GM12864 (cell line): ENCODE data around the gene TRIM65.
A peak's percentile ranks its signal among the peaks of the same experiment; 100 is the strongest.

Source experiments
- DNase-seq: peaks from one replicate; pipeline ENCODE4 v3.0.0-alpha.2; 2011; ENCODE audit warnings: low read depth
- H3K4me3 ChIP-seq: 2 replicates; pipeline ENCODE4 v1.5.1; 2011; ENCODE audit warnings: mild to moderate bottlenecking, low read depth, low read length, control low read depth
- TF ChIP-seq, protein P1 (sequence below): IDR thresholded peaks from 2 replicates; pipeline ENCODE4 v1.5.1; 2011; ENCODE audit warnings: low read depth, mild to moderate bottlenecking, moderate library complexity, low read length, control low read depth, inconsistent platforms; ENCODE audit errors: missing control alignments

The TRIM65 gene

DNA sequence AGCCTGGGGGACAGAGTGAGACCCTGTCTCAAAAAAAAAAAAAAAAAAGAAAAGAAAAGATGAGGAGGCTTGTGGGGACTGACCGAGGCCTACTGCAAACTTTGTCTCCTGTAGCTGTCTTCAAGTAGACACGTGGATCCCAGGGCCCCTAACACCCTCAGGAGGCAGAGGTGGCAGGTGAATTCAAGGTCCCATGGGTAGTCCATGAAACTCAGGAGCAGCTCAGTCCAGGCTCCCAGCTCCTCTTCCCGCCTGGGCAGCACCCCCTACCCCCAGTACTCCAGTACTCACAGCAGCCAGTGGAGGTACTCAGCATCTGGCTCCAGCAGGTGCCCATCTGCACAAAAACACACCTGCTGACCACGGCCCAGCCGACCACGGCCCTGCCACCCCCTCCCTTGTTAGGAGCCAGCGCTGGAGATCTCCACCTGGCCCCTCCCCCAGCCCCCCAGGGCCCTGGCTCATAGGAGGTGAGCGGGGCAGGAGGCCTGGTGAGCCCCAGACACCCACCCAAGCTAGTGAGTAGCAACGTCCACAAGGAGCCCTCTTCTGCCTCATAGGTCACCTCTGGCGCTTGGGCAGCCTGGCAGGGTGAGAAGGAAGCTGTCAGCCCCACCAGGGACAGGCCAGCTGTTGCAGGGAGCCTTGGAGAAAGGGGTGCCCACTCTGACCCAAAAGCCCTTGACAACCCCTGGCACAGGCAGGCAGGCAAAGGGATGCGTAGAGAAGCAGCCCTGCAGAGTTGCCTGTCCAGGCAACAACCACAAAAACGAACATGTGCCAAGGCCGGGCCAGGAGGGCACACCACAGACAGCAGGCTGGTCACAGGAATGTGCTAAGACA lies 4.2 kb upstream of the TRIM65 start:
- no peak for DNase-seq
- no peak overlapping the region for H3K4me3 ChIP-seq
- TF ChIP-seq, protein P1, sequence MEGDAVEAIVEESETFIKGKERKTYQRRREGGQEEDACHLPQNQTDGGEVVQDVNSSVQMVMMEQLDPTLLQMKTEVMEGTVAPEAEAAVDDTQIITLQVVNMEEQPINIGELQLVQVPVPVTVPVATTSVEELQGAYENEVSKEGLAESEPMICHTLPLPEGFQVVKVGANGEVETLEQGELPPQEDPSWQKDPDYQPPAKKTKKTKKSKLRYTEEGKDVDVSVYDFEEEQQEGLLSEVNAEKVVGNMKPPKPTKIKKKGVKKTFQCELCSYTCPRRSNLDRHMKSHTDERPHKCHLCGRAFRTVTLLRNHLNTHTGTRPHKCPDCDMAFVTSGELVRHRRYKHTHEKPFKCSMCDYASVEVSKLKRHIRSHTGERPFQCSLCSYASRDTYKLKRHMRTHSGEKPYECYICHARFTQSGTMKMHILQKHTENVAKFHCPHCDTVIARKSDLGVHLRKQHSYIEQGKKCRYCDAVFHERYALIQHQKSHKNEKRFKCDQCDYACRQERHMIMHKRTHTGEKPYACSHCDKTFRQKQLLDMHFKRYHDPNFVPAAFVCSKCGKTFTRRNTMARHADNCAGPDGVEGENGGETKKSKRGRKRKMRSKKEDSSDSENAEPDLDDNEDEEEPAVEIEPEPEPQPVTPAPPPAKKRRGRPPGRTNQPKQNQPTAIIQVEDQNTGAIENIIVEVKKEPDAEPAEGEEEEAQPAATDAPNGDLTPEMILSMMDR, result no peak

DNA sequence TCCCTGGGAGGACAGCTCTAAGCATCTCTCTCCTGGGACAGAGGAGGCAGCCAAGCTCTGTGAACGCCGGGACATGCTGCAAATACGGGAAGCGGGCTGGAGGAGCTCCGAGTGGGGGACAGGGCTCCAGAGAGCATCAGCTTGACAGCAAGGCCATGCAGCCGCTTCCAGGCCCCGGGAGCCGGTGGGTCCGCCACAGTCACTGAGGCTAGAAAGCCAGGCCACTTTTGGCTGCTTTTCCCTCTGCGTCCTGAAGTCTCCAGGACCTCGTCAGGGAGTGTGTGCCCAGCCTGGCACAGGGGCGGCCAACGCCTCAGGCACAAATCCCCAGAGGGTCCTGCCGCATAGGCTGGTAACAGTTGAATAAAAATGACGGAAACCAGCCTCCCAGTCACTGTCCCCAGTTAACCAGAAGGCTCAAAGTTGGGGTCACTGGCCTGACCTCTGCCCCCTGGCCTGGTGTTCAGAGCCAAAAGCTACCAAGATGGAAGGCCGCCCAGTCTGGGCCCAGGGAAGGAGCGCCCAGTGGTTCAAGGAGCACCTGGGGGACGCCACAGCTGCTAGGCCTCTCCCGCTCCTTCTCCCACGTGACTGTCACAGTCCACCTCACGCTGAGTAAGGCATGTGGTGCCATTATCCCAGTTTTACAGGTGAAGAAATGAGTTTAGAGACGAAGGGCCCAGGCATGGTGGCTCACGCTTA lies 3.2 kb upstream of the TRIM65 start:
- TF ChIP-seq, protein P1, result no peak
- DNase-seq, result no peak
- H3K4me3 ChIP-seq, result no peak overlapping the region

DNA sequence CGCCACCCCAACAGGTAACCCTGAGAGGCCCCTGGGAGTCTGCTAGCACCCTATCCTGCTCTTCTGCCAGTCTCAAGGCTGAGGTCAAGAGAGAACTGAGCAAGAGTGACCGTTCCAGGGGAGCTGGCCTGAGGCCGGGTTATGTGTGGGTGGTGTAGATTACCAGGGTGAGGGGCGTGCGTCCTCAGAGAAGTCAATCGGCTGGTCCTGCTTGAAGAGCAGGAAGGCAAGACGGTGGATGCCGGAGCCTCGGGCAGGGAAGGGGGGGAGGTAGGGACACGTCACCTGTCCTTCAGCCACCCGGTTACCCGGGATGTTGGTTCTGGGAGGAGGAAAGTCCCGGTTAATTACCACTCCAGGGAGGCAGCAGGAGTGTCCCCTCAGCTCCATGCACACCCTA lies 2.6 kb upstream of the TRIM65 start:
- TF ChIP-seq, protein P1, result no peak
- no peak for DNase-seq

DNA sequence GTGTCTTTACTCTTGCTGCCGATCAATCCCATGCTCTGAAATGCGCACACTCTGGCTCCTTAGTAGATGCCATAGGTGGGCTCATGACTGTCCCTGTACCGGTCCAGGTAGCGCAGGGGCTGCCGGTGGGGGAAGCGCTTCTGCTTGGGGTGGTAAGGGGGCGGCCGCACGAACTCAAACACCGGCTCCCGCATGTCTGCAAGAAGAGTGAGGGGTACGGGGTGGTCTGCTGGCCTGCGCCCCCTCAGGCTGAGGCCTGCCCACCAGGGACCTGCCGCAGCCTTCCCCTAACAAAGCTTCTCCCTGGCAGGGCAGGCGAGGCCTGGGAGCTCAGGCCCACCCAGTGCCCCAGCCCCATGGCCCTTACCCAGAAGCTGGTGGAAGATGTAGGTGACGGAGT lies 2.0 kb upstream of the TRIM65 start:
- TF ChIP-seq, protein P1, result no peak
- no peak for DNase-seq

More for the DNA sequence above, 2.6 kb upstream of the TRIM65 start:
- no peak overlapping the region for H3K4me3 ChIP-seq

DNA sequence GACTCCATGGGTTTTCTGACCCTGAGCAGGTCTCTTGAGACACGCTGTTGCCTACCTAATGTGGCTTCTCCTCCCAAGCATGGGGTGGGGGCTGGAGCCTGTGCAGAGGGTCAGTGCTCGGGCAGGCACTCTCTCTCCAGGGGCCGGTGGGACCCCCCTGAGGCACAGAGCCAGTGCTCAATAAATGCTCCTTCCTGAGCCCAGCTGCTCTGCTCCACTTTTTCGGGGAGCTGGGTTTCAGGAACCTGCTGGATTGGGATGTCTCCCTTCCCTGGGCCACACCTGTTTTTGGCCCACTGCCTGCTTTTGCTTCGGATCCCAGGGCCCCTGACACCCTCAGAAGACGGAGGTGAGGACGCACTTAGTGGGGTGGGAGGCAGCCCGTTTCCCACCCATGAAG lies 1.3 kb upstream of the TRIM65 start:
- TF ChIP-seq, protein P1, result no peak
- no peak for DNase-seq

More for the DNA sequence above, 2.0 kb upstream of the TRIM65 start:
- H3K4me3 ChIP-seq, result no peak overlapping the region

DNA sequence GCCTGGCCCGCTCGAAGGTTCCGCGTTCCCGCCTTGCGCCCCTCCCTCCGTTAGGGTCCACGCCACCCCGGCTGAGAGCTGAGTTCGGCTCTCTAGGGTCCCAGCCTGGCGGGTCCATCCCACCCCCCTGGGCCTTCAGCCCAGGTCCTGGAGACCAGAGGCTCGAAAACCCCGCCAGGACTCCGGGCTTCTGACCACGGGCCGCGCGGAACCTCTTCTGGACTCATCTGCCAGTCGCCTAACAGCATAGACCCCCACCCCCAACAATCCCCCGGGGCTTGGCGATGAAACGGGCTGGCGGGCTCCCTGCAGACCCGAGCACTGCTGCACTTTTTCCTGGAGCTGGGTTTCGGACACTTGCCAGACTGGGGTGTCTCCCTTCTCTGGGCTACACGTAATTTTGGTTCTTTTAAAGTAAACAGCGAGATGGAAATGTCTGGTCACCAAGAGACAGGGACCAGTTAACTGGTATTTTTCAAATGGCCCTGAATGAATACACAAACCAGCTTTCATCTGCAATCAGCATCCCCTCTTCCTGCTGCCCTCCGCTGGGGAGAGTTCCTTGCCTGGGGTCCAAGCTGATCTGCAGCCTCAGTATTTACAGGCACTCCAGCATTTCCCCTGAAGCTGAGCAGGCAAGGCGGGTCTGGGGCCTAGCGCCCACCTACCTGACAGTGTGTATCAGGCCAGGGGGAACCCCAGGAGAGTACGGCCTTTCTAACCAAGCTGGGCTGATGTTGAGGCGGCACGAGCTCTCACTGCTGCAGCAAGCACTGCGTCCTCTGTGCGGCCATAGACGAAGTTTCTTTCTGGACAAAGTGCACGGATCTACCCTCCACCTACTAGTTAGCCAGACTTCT lies 639 bp upstream of the TRIM65 start:
- H3K4me3 ChIP-seq, result peak overlapping the region; percentile 88
- TF ChIP-seq, protein P1, result no peak
- DNase-seq, result no peak

More for the DNA sequence above, 1.3 kb upstream of the TRIM65 start:
- H3K4me3 ChIP-seq, result no peak overlapping the region
